SU-DHL-6 (cell line): ENCODE results near the gene USH1C.

ENCODE experiments used
- H2AFZ ChIP-seq: fragments of 200-600 bp; sonication (generic); 2 replicates; pipeline ENCODE4 v1.6.1; 2014; ENCODE audit warnings: low read depth, mild to moderate bottlenecking, moderate library complexity, mixed read lengths, antibody characterized with exemption, low read length; ENCODE audit not compliant: severe bottlenecking
- H3F3A ChIP-seq: fragments of 200-600 bp; shearing (Covaris generic); 2 replicates; pipeline ENCODE4 v1.6.0; 2016; ENCODE audit warnings: antibody characterized with exemption, mild to moderate bottlenecking; ENCODE audit not compliant: insufficient read depth
- H3K27ac ChIP-seq: fragments of 200-600 bp; sonication (generic); 2 replicates; pipeline ENCODE4 v1.5.1; 2016; ENCODE audit warnings: low read depth, mild to moderate bottlenecking, low read length, moderate library complexity, mixed read lengths
- H3K27me3 ChIP-seq: fragments of 200-600 bp; sonication (generic), shearing (Covaris generic); 2 replicates; pipeline ENCODE4 v1.6.0; 2014; ENCODE audit warnings: mild to moderate bottlenecking, low read length
- H3K36me3 ChIP-seq: fragments of 200-600 bp; sonication (generic); 2 replicates; pipeline ENCODE4 v1.6.1; 2014; ENCODE audit warnings: mild to moderate bottlenecking, low read length, mixed read lengths
- H3K4me2 ChIP-seq: fragments of 300-600, 200-600 bp; shearing (Covaris generic), sonication (generic); 2 replicates; pipeline ENCODE4 v1.6.0; 2014; ENCODE audit warnings: low read length, low read depth, mild to moderate bottlenecking; ENCODE audit not compliant: poor library complexity, severe bottlenecking
- H3K4me3 ChIP-seq: fragments of 200-600 bp; sonication (generic); 2 replicates; pipeline ENCODE4 v1.5.1; 2014; ENCODE audit warnings: antibody characterized with exemption, low read length, mild to moderate bottlenecking, mixed read lengths; ENCODE audit not compliant: insufficient read depth, poor library complexity, severe bottlenecking
- H3K79me2 ChIP-seq: fragments of 200-600 bp; sonication (generic); 2 replicates; pipeline ENCODE4 v1.6.1; 2014; ENCODE audit warnings: mild to moderate bottlenecking, low read length, moderate library complexity; ENCODE audit not compliant: insufficient read depth
- H3K9ac ChIP-seq: fragments of 200-600 bp; sonication (generic); 2 replicates; pipeline ENCODE4 v1.7.0; 2014; ENCODE audit warnings: mild to moderate bottlenecking, low read length
- H3K9me2 ChIP-seq: fragments of 200-600 bp; sonication (generic); replicated peaks from 2 replicates; pipeline ENCODE4 v1.6.1; 2014; ENCODE audit warnings: low read length; ENCODE audit not compliant: insufficient read depth
- H3K9me3 ChIP-seq: fragments of 200-600 bp; sonication (generic); 2 replicates; pipeline ENCODE4 v1.6.1; 2014; ENCODE audit warnings: low read length, mixed read lengths; ENCODE audit not compliant: insufficient read depth
- H4K20me1 ChIP-seq: fragments of 200-600 bp; sonication (generic); 2 replicates; pipeline ENCODE4 v1.6.1; 2014; ENCODE audit warnings: low read depth, mild to moderate bottlenecking, antibody characterized with exemption, low read length, moderate library complexity, mixed read lengths
- CTCF ChIP-seq: fragments of 200-600 bp; sonication (generic); IDR thresholded peaks from one replicate; pipeline ENCODE4 v1.5.1; 2017; ENCODE audit warnings: antibody characterized with exemption, mild to moderate bottlenecking, low read length, moderate library complexity; ENCODE audit not compliant: insufficient read depth, poor library complexity, severe bottlenecking
- EZH2phosphoT487 ChIP-seq: fragments of 200-600 bp; sonication (generic), shearing (Covaris generic); conservative IDR thresholded peaks from 2 replicates; pipeline ENCODE4 v1.6.1; 2018; ENCODE audit warnings: mild to moderate bottlenecking, antibody characterized with exemption, low read length, moderate library complexity, mixed read lengths

Gene USH1C

GRCh38 chr11:17561111-17561415 lies 16.8 kb upstream of the USH1C start:
- no peak overlapping the region for H3K4me2 ChIP-seq
- H3K27ac ChIP-seq = no peak overlapping the region

GRCh38 chr11:17560281-17561110 lies 16.3 kb upstream of the USH1C start:
- Histone ChIP-seq H4K20me1 (no peaks in the 10 kb centered on the region), H3K27me3 (no peaks in the 10 kb centered on the region), H3K27ac (no peak overlapping the region), H3K79me2 (no peaks in the 10 kb centered on the region), H3K9ac (no peak overlapping the region), H3K4me2 (no peak overlapping the region), H3K36me3 (no peaks in the 10 kb centered on the region), H2AFZ (no peak overlapping the region), H3K9me2 (no peaks in the 10 kb centered on the region), H3K4me3 (no peak overlapping the region), H3F3A (no peaks in the 10 kb centered on the region), H3K9me3 (no peaks in the 10 kb centered on the region)
- no peak for TF ChIP-seq EZH2phosphoT487
- no peak for TF ChIP-seq CTCF

More at GRCh38 chr11:17561111-17561415, 16.8 kb upstream of the USH1C start:
- Histone ChIP-seq H3K36me3 (no peaks in the 10 kb centered on the region), H3K9me2 (no peaks in the 10 kb centered on the region), H3K27me3 (no peaks in the 10 kb centered on the region), H3K9me3 (no peaks in the 10 kb centered on the region), H4K20me1 (no peaks in the 10 kb centered on the region), H3K4me3 (no peak overlapping the region), H3K9ac (no peak overlapping the region), H3F3A (no peaks in the 10 kb centered on the region), H2AFZ (no peak overlapping the region), H3K79me2 (no peaks in the 10 kb centered on the region)
- TF ChIP-seq EZH2phosphoT487 (no peak), CTCF (no peak)

GRCh38 chr11:17559341-17560087 lies 15.3 kb upstream of the USH1C start:
- Histone ChIP-seq H3K9me3 (no peaks in the 10 kb centered on the region), H3K9ac (no peak overlapping the region), H3K79me2 (no peaks in the 10 kb centered on the region), H2AFZ (no peak overlapping the region), H3K27me3 (no peaks in the 10 kb centered on the region), H4K20me1 (no peaks in the 10 kb centered on the region), H3K4me3 (no peak overlapping the region), H3K4me2 (no peak overlapping the region), H3K27ac (no peak overlapping the region), H3K9me2 (no peaks in the 10 kb centered on the region), H3F3A (no peaks in the 10 kb centered on the region), H3K36me3 (no peaks in the 10 kb centered on the region)
- TF ChIP-seq EZH2phosphoT487 = no peak
- TF ChIP-seq CTCF = no peak
